ENCODE data around the gene PPP1R3D.

- TF ChIP-seq POLR2A (IDR thresholded peaks at IDR 0.05; ENCODE audit: low read length) (no peak), GATA1 (IDR thresholded peaks at IDR 0.05; ENCODE audit: low read depth, low read length) (no peak)
Observed at GRCh38 chr20:59940956-59941294, 820 bp upstream of the PPP1R3D start.

Measured in erythroblast (primary cell).